OCI-LY7 (cell line): ENCODE results near the gene SACS.

ENCODE experiments used
- CTCF ChIP-seq: fragments of 200-600 bp; sonication (generic); conservative IDR thresholded peaks from 2 replicates; pipeline ENCODE4 v1.5.1; 2014; ENCODE audit warnings: mild to moderate bottlenecking, antibody characterized with exemption, low read length, moderate library complexity, mixed read lengths
- EZH2phosphoT487 ChIP-seq: fragments of 200-600 bp; sonication (generic); IDR thresholded peaks from 2 replicates; pipeline ENCODE4 v1.6.1; 2018; ENCODE audit warnings: low read depth, borderline replicate concordance, mild to moderate bottlenecking, mixed run types, antibody characterized with exemption, low read length, moderate library complexity, mixed read lengths

GRCh38 chr13:23458989-23459388 is 25.5 kb upstream of the SACS start:
- TF ChIP-seq CTCF (no peak), EZH2phosphoT487 (no peak)
